Trophoblast cell (in vitro differentiated cells and primary cell): Measurements from ENCODE around the gene TSKU.
A peak's percentile ranks its signal among the peaks of the same experiment; 100 is the strongest.

Experiments
- DNase-seq, 2 donors: peaks; one replicate each; pipeline ENCODE4 v3.0.0-alpha.2; 2016
- H2AFZ ChIP-seq: 2 replicates; pipeline ENCODE4 v1.6.1; 2013; ENCODE audit warnings: low read length, moderate library complexity, mild to moderate bottlenecking; ENCODE audit not compliant: insufficient read depth, poor library complexity
- H2AK5ac ChIP-seq: 2 replicates; pipeline ENCODE4 v1.6.1; 2013; ENCODE audit warnings: mild to moderate bottlenecking, low read length
- H2BK120ac ChIP-seq: 2 replicates; pipeline ENCODE4 v1.6.1; 2013; ENCODE audit warnings: low read length, mild to moderate bottlenecking, moderate library complexity; ENCODE audit not compliant: insufficient read depth, poor library complexity
- H2BK12ac ChIP-seq: 2 replicates; pipeline ENCODE4 v1.6.1; 2013; ENCODE audit warnings: mild to moderate bottlenecking, low read length, moderate library complexity
- H2BK5ac ChIP-seq: 2 replicates; pipeline ENCODE4 v1.6.1; 2013; ENCODE audit warnings: low read length, low read depth, moderate library complexity, mild to moderate bottlenecking; ENCODE audit not compliant: poor library complexity
- H3K14ac ChIP-seq: 2 replicates; pipeline ENCODE4 v1.6.1; 2013; ENCODE audit warnings: mild to moderate bottlenecking, low read length
- H3K18ac ChIP-seq: 2 replicates; pipeline ENCODE4 v1.6.1; 2013; ENCODE audit warnings: mild to moderate bottlenecking, low read length
- H3K23ac ChIP-seq: 2 replicates; pipeline ENCODE4 v1.6.1; 2013; ENCODE audit warnings: low read length
- H3K27ac ChIP-seq: 2 replicates; pipeline ENCODE4 v1.5.1; 2013; ENCODE audit warnings: low read depth, mild to moderate bottlenecking, inconsistent platforms, low read length, moderate library complexity
- H3K27me3 ChIP-seq: 2 replicates; pipeline ENCODE4 v1.6.1; 2013; ENCODE audit warnings: inconsistent platforms, mild to moderate bottlenecking, low read length, moderate library complexity; ENCODE audit not compliant: insufficient read depth
- H3K36me3 ChIP-seq, 2 experiments: 1 replicate in 1 of 2; 2 replicates in 1 of 2; pipeline ENCODE4 v1.6.1; 2013; ENCODE audit warnings: low read length in 2 of 2, mild to moderate bottlenecking in 2 of 2, moderate library complexity in 1 of 2; ENCODE audit not compliant: insufficient read depth in 2 of 2, control insufficient read depth in 1 of 2
- H3K4ac ChIP-seq: 2 replicates; pipeline ENCODE4 v1.6.1; 2013; ENCODE audit warnings: low read depth, mild to moderate bottlenecking, low read length, moderate library complexity
- H3K4me1 ChIP-seq, 2 experiments: 1 replicate in 1 of 2; 2 replicates in 1 of 2; pipeline ENCODE4 v1.6.1; 2013; ENCODE audit warnings: low read length in 2 of 2, mild to moderate bottlenecking in 2 of 2, moderate library complexity in 1 of 2; ENCODE audit not compliant: insufficient read depth in 2 of 2, control insufficient read depth in 1 of 2
- H3K4me2 ChIP-seq: 2 replicates; pipeline ENCODE4 v1.6.1; 2013; ENCODE audit warnings: inconsistent platforms, mild to moderate bottlenecking, low read length, moderate library complexity
- H3K4me3 ChIP-seq: 2 replicates; pipeline ENCODE4 v1.5.1; 2013; ENCODE audit warnings: mild to moderate bottlenecking, low read depth, low read length, inconsistent platforms
- H3K79me1 ChIP-seq: one replicate; pipeline ENCODE4 v1.6.1; 2013; ENCODE audit warnings: low read length
- H3K79me2 ChIP-seq: 2 replicates; pipeline ENCODE4 v1.6.1; 2013; ENCODE audit warnings: low read length, mild to moderate bottlenecking; ENCODE audit not compliant: control insufficient read depth, insufficient read depth, poor library complexity
- H3K9ac ChIP-seq: 2 replicates; pipeline ENCODE4 v1.6.1; 2013; ENCODE audit warnings: mild to moderate bottlenecking, low read length
- H3K9me3 ChIP-seq: 2 replicates; pipeline ENCODE4 v1.6.1; 2013; ENCODE audit warnings: low read depth, mild to moderate bottlenecking, control low read depth, inconsistent platforms, low read length; ENCODE audit not compliant: insufficient read depth
- H4K12ac ChIP-seq: 2 replicates; pipeline ENCODE4 v1.6.1; 2013; ENCODE audit warnings: low read depth, mild to moderate bottlenecking, low read length, moderate library complexity
- H4K8ac ChIP-seq: 2 replicates; pipeline ENCODE4 v1.6.1; 2013; ENCODE audit warnings: low read depth, mild to moderate bottlenecking, low read length, moderate library complexity
- H4K91ac ChIP-seq: one replicate; pipeline ENCODE4 v1.6.1; 2013; ENCODE audit warnings: low read depth, mild to moderate bottlenecking, low read length, moderate library complexity
- WGBS: extraction: QIAGEN DNeasy Blood & Tissue Kit; methylation state at CpG from one replicate; pipeline ENCODE4 v1.1.7; 2013; ENCODE audit warnings: missing lambda C conversion rate; ENCODE audit not compliant: insufficient read length, insufficient coverage; ENCODE audit errors: extremely low coverage; 5-methylcytosine and 5-hydroxymethylcytosine counted together

The TSKU gene

DNA sequence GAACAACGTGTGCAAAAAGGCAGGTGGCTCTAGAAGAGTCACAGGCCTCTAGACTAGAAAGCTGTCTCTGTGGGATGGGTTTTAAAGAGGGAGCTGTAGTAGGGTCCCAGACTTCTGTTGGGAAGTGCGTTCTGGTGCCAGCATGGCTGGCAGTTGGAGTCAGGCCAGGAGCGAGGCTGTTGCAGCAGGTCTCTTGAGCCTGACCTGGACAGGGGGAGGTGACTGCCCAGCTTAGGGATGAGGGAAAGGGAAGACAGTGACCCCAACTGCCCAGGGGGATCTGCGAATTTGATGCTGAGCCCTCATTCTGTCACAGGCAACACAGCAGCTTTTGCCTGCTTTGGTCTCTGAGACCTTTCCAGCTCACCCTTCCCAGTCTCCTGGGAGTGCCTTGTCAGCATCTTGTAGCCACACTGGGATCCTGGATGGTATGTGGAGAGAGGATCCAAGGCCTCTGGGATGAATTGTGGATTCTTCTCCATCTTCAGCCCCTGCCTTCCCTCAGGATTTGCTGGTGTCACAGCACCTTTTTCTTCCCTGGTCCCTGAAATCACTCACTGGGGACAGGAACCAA, 3.4 kb downstream of the TSKU start:
- peak overlapping the region; percentile 53 for H3K4ac ChIP-seq
- H3K27ac ChIP-seq, result no peak overlapping the region
- no peak overlapping the region for H4K8ac ChIP-seq
- H3K4me1 ChIP-seq, result peaks cover 51 to 55% of the 10 kb centered on the region in 2 experiments
- DNase-seq, result no peak
- H4K91ac ChIP-seq, result no peak overlapping the region
- H2AK5ac ChIP-seq, result no peak overlapping the region
- peaks cover 6 to 7% of the 10 kb centered on the region in 2 experiments for H3K36me3 ChIP-seq
- no peak overlapping the region for H2BK5ac ChIP-seq
- peaks cover 39% of the 10 kb centered on the region for H3K79me2 ChIP-seq
- peaks cover 2% of the 10 kb centered on the region for H3K9me3 ChIP-seq
- H2BK120ac ChIP-seq, result no peak overlapping the region
- H3K14ac ChIP-seq, result peak overlapping the region; percentile 27
- H3K23ac ChIP-seq, result no peak overlapping the region
- H3K4me3 ChIP-seq, result no peak overlapping the region
- H3K18ac ChIP-seq, result peak overlapping the region; percentile 60
- H3K27me3 ChIP-seq, result no peaks in the 10 kb centered on the region
- H4K12ac ChIP-seq, result no peak overlapping the region
- no peak overlapping the region for H2AFZ ChIP-seq
- WGBS, result no CpG with 5 or more reads among the region's 4 CpGs
- H3K79me1 ChIP-seq, result peaks cover 34% of the 10 kb centered on the region
- H2BK12ac ChIP-seq, result peak overlapping the region; percentile 25
- no peak overlapping the region for H3K9ac ChIP-seq
- H3K4me2 ChIP-seq, result no peak overlapping the region

DNA sequence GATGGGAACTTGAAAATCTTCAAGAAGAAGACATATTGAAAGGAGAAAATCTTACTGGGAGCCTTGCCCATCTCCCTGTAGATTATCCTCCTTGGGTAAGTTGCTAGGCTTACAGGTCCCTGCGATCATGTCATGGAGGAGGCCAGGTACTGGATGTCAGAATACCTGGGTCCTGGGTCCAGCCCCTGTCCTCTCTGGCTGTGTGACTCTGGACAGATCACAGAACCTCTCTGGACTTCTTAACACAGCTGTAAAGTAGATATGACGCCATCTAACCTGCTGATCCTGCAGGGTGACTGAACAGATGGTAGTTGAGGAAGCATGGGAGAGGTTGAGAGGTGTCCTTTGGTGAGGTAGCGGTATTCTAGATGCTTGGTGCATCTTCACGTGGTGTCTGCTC, 4.1 kb downstream of the TSKU start:
- peak in 1 of 2 donors; percentile 45 for DNase-seq
- Histone ChIP-seq H2BK12ac (no peak overlapping the region), H3K9ac (no peak overlapping the region), H3K9me3 (peaks cover 4% of the 10 kb centered on the region), H4K91ac (no peak overlapping the region), H3K36me3 (peaks cover 6 to 7% of the 10 kb centered on the region in 2 experiments), H3K27ac (peak overlapping the region; percentile 24), H3K4me2 (no peak overlapping the region), H2AFZ (no peak overlapping the region), H2BK5ac (no peak overlapping the region), H4K8ac (no peak overlapping the region), H3K27me3 (no peaks in the 10 kb centered on the region), H2AK5ac (peak overlapping the region; percentile 21), H4K12ac (no peak overlapping the region), H3K4me1 (peaks cover 44 to 49% of the 10 kb centered on the region in 2 experiments), H3K79me1 (peaks cover 34% of the 10 kb centered on the region), H3K14ac (peak overlapping the region; percentile 27), H3K79me2 (peaks cover 39% of the 10 kb centered on the region), H3K23ac (no peak overlapping the region), H3K4me3 (no peak overlapping the region), H3K18ac (peak overlapping the region; percentile 38), H3K4ac (peak overlapping the region; percentile 22), H2BK120ac (peak overlapping the region; percentile 9)
- WGBS, result no CpG with 5 or more reads among the region's 4 CpGs

DNA sequence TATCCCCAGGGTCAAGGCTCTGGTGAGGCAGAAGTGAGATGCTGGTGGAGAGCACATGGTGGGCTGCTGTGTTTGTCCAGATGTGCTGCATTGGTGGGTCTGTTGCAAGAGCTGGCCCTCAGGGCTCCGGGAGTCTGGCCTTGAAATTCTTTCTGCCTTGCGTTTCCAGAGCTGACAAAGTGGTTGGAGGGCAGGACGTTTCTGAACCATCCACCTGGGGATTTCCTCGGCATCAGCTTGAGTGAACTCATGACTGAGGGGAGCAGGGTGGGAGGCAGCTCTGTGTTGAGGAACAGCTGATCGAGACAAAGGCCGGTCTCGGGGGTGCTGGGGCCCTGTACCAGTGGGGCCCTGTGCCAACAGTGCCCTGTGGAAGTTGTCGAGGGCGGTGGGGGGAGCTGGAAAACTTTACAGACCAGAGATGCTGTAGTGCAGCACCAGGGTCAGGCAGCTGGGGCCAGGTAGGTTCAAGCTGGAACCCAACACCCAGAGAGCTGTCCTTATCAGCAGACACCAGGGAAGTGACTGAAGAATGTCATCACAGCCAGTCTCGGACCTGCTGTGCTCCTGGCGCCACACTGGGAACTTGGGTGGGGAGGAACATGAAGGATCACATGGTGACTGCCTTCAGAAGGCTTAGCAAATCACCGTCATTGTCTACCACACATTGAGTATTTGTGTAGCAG, 4.9 kb downstream of the TSKU start:
- Histone ChIP-seq H3K18ac (peak overlapping the region; percentile 38), H3K14ac (peak overlapping the region; percentile 21), H3K27ac (peak overlapping the region; percentile 76), H3K4me3 (no peak overlapping the region), H3K27me3 (no peaks in the 10 kb centered on the region), H2BK12ac (peak overlapping the region; percentile 40), H3K23ac (no peak overlapping the region), H3K36me3 (peaks cover 6 to 7% of the 10 kb centered on the region in 2 experiments), H2BK120ac (peak overlapping the region; percentile 14), H3K4me1 (peaks cover 43 to 50% of the 10 kb centered on the region in 2 experiments), H3K4me2 (peak overlapping the region; percentile 24), H4K12ac (no peak overlapping the region), H2AK5ac (peak overlapping the region; percentile 33), H3K4ac (peak overlapping the region; percentile 5), H3K79me1 (peaks cover 31% of the 10 kb centered on the region), H3K79me2 (peaks cover 41% of the 10 kb centered on the region), H2AFZ (peak overlapping the region; percentile 3), H4K8ac (peak overlapping the region; percentile 6), H4K91ac (peak overlapping the region; percentile 46), H3K9me3 (peaks cover 6% of the 10 kb centered on the region), H3K9ac (no peak overlapping the region), H2BK5ac (peak overlapping the region; percentile 37)
- DNase-seq, result peak; percentile 93 to 94
- WGBS, result no CpG with 5 or more reads among the region's 12 CpGs

GRCh38 chr11:76788661-76789442, 5.7 kb downstream of the TSKU start:
- WGBS, result no CpG with 5 or more reads among the region's 10 CpGs
- H3K4ac ChIP-seq, result peak overlapping the region; percentile 6
- H4K8ac ChIP-seq, result no peak overlapping the region
- H3K9ac ChIP-seq, result no peak overlapping the region
- no peak overlapping the region for H2BK120ac ChIP-seq
- DNase-seq, result peak; percentile 92 to 93
- peak overlapping the region; percentile 37 for H2BK5ac ChIP-seq
- H3K27me3 ChIP-seq, result no peaks in the 10 kb centered on the region
- H4K12ac ChIP-seq, result no peak overlapping the region
- H3K14ac ChIP-seq, result no peak overlapping the region
- no peak overlapping the region for H2BK12ac ChIP-seq
- no peak overlapping the region for H3K23ac ChIP-seq
- H3K79me2 ChIP-seq, result peaks cover 38% of the 10 kb centered on the region
- peaks cover 25% of the 10 kb centered on the region for H3K79me1 ChIP-seq
- no peak overlapping the region for H3K4me3 ChIP-seq
- H3K4me1 ChIP-seq, result peaks cover 45 to 58% of the 10 kb centered on the region in 2 experiments
- H3K9me3 ChIP-seq, result peaks cover 6% of the 10 kb centered on the region
- H4K91ac ChIP-seq, result no peak overlapping the region
- no peak overlapping the region for H2AK5ac ChIP-seq
- peak overlapping the region; percentile 19 for H3K4me2 ChIP-seq
- H3K18ac ChIP-seq, result peak overlapping the region; percentile 5
- peak overlapping the region; percentile 76 for H3K27ac ChIP-seq
- H2AFZ ChIP-seq, result no peak overlapping the region
- peaks cover 6 to 7% of the 10 kb centered on the region in 2 experiments for H3K36me3 ChIP-seq
